Measurements from ENCODE around the gene ZNF331.

The ZNF331 gene

GRCh38 chr19:53626486-53626885 lies 88.5 kb downstream of the ZNF331 start:
- ChIA-PET CTCF (no interaction called here), POLR2A (no interaction called here)
- TF ChIP-seq ZNF175 (tag by site-specific recombination; IDR thresholded peaks at IDR 0.05): no peak
- TF ChIP-seq HOXC10 (CRISPR knock-in tag; IDR thresholded peaks at IDR 0.05): no peak
- no peak for TF ChIP-seq ZXDB (tag by site-specific recombination; IDR thresholded peaks at IDR 0.05)
- no peak for TF ChIP-seq ZNF311 (tag by site-specific recombination; IDR thresholded peaks at IDR 0.05; ENCODE audit: borderline replicate concordance)
- no peak for TF ChIP-seq ZNF837 (tag by site-specific recombination; IDR thresholded peaks at IDR 0.05)
- no peaks in the 10 kb centered on the region for H3K4me1 ChIP-seq (ENCODE audit: control insufficient read depth, insufficient read depth, low read length)
- no peaks in the 10 kb centered on the region for H3K36me3 ChIP-seq (ENCODE audit: control insufficient read depth in 2 of 2, insufficient read depth in 1 of 2, low read length in 2 of 2)
- no peak overlapping the region for H3K27ac ChIP-seq (ENCODE audit: extremely low read depth, low read depth, low read length)
- no peak overlapping the region for H3K4me3 ChIP-seq (ENCODE audit: low read depth, low read length)
- H3K9me3 ChIP-seq (ENCODE audit: control insufficient read depth, insufficient read depth, low read depth, low read length): no peaks in the 10 kb centered on the region

GRCh38 chr19:53626976-53627375 lies 89.0 kb downstream of the ZNF331 start:
- TF ChIP-seq ZNF132 (tag by site-specific recombination; IDR thresholded peaks at IDR 0.05; ENCODE audit: borderline replicate concordance): no peak
- Histone ChIP-seq H3K36me3 (ENCODE audit: control insufficient read depth in 2 of 2, insufficient read depth in 1 of 2, low read length in 2 of 2) (no peaks in the 10 kb centered on the region), H3K9me3 (ENCODE audit: control insufficient read depth, insufficient read depth, low read depth, low read length) (no peaks in the 10 kb centered on the region), H3K4me1 (ENCODE audit: control insufficient read depth, insufficient read depth, low read length) (no peaks in the 10 kb centered on the region), H3K27ac (ENCODE audit: extremely low read depth, low read depth, low read length) (no peak overlapping the region), H3K4me3 (ENCODE audit: low read depth, low read length) (no peak overlapping the region)
- ChIA-PET CTCF (no interaction called here), POLR2A (no interaction called here)
